OCI-LY1 (cell line): ENCODE results near the gene ATXN3L.

ENCODE experiments used
- H2AFZ ChIP-seq: fragments of 200-600 bp; sonication (generic), shearing (Covaris generic); 2 replicates; pipeline ENCODE4 v1.6.0; 2014; ENCODE audit warnings: antibody characterized with exemption, mild to moderate bottlenecking, low read length
- H3F3A ChIP-seq: fragments of 200-600 bp; sonication (generic), shearing (Covaris generic); 2 replicates; pipeline ENCODE4 v1.6.0; 2014; ENCODE audit warnings: mild to moderate bottlenecking, antibody characterized with exemption, low read length, moderate library complexity; ENCODE audit not compliant: insufficient read depth
- H3K27ac ChIP-seq: fragments of 200-600 bp; sonication (generic); 2 replicates; pipeline ENCODE4 v1.5.1; 2014; ENCODE audit warnings: low read length, mixed run types, mild to moderate bottlenecking, low read depth; ENCODE audit not compliant: poor library complexity, severe bottlenecking
- H3K27me3 ChIP-seq: fragments of 200-600 bp; sonication (generic); 2 replicates; pipeline ENCODE4 v1.6.0; 2014; ENCODE audit warnings: antibody characterized with exemption, mild to moderate bottlenecking, low read length, moderate library complexity; ENCODE audit not compliant: insufficient read depth
- H3K36me3 ChIP-seq: fragments of 200-600 bp; sonication (generic); 2 replicates; pipeline ENCODE4 v1.6.1; 2014; ENCODE audit warnings: mild to moderate bottlenecking, antibody characterized with exemption, low read length, moderate library complexity, mixed read lengths; ENCODE audit not compliant: insufficient read depth
- H3K4me1 ChIP-seq: fragments of 200-600 bp; sonication (generic); 2 replicates; pipeline ENCODE4 v1.5.1; 2014; ENCODE audit warnings: mild to moderate bottlenecking, low read length, moderate library complexity; ENCODE audit not compliant: insufficient read depth, severe bottlenecking
- H3K4me2 ChIP-seq: fragments of 200-600 bp; sonication (generic), shearing (Covaris generic); 2 replicates; pipeline ENCODE4 v1.6.1; 2014; ENCODE audit warnings: low read length
- H3K4me3 ChIP-seq: fragments of 200-600 bp; sonication (generic); 2 replicates; pipeline ENCODE4 v1.5.1; 2014; ENCODE audit warnings: low read length, low read depth, mild to moderate bottlenecking, mixed read lengths; ENCODE audit not compliant: poor library complexity, severe bottlenecking
- H3K79me2 ChIP-seq: fragments of 200-600 bp; shearing (Covaris generic); 2 replicates; pipeline ENCODE4 v1.6.1; 2016; ENCODE audit warnings: mixed run types, low read length, mixed read lengths; ENCODE audit not compliant: insufficient read depth
- H3K9ac ChIP-seq: fragments of 200-600 bp; sonication (generic), shearing (Covaris generic); 2 replicates; pipeline ENCODE4 v1.6.1; 2014; ENCODE audit warnings: mild to moderate bottlenecking, low read length, mixed read lengths
- H3K9me2 ChIP-seq: fragments of 200-600 bp; sonication (generic), shearing (Covaris generic); 2 replicates; pipeline ENCODE4 v1.6.1; 2014; ENCODE audit warnings: low read depth, mild to moderate bottlenecking, low read length, mixed read lengths
- H3K9me3 ChIP-seq: fragments of 200-600 bp; shearing (Covaris generic); 2 replicates; pipeline ENCODE4 v1.6.1; 2014; ENCODE audit warnings: low read length, mixed read lengths
- H4K20me1 ChIP-seq: fragments of 200-600 bp; sonication (generic), shearing (Covaris generic); 2 replicates; pipeline ENCODE4 v1.6.0; 2016; ENCODE audit warnings: mild to moderate bottlenecking, low read length; ENCODE audit not compliant: insufficient read depth
- EZH2 ChIP-seq: fragments of 200-600 bp; sonication (generic), shearing (Covaris generic); IDR thresholded peaks from 2 replicates; pipeline ENCODE4 v1.8.0; 2017; ENCODE audit warnings: borderline replicate concordance, mixed run types, mild to moderate bottlenecking, antibody characterized with exemption, low read length, moderate library complexity, mixed read lengths
- TF ChIP-seq, protein P1 (sequence below): fragments of 200-600 bp; sonication (generic), shearing (Covaris generic); IDR thresholded peaks from 2 replicates; pipeline ENCODE4 v1.5.1; 2017; ENCODE audit warnings: mild to moderate bottlenecking, antibody characterized with exemption, low read length, moderate library complexity, mixed read lengths

Gene ATXN3L

DNA sequence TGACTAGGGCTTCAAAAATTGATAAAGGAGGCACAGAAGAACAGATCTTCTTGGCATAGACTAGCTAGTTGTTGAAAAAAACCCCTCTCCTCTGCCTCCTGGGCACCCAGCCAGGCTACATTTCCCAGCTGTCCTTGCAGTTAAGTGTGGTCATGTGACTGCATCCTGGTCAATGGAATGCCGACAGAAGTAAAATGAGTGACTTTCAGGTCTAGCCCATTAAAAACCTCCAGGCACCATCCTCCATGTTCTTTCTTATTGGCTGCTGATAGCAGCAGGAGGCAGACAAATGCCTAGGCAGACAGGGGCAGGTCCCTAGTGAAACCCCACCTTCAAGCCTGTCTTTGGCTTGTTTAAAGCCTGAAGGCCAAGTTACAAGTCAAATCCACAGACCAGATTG is 35.3 kb downstream of the ATXN3L start:
- TF ChIP-seq, protein P1, sequence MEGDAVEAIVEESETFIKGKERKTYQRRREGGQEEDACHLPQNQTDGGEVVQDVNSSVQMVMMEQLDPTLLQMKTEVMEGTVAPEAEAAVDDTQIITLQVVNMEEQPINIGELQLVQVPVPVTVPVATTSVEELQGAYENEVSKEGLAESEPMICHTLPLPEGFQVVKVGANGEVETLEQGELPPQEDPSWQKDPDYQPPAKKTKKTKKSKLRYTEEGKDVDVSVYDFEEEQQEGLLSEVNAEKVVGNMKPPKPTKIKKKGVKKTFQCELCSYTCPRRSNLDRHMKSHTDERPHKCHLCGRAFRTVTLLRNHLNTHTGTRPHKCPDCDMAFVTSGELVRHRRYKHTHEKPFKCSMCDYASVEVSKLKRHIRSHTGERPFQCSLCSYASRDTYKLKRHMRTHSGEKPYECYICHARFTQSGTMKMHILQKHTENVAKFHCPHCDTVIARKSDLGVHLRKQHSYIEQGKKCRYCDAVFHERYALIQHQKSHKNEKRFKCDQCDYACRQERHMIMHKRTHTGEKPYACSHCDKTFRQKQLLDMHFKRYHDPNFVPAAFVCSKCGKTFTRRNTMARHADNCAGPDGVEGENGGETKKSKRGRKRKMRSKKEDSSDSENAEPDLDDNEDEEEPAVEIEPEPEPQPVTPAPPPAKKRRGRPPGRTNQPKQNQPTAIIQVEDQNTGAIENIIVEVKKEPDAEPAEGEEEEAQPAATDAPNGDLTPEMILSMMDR = no peak
- Histone ChIP-seq H3K27ac (no peak overlapping the region), H3K36me3 (no peaks in the 10 kb centered on the region; the same call in 1 of the 2 replicates), H3K9ac (no peak overlapping the region), H3K4me2 (no peak overlapping the region), H3K9me3 (peaks cover 7% of the 10 kb centered on the region; the same call in 1 of the 2 replicates), H3K4me1 (peaks cover 8% of the 10 kb centered on the region), H3K79me2 (no peaks in the 10 kb centered on the region), H3K4me3 (no peak overlapping the region), H2AFZ (no peak overlapping the region), H4K20me1 (no peaks in the 10 kb centered on the region), H3K9me2 (no peaks in the 10 kb centered on the region), H3K27me3 (no peaks in the 10 kb centered on the region), H3F3A (no peaks in the 10 kb centered on the region)

DNA sequence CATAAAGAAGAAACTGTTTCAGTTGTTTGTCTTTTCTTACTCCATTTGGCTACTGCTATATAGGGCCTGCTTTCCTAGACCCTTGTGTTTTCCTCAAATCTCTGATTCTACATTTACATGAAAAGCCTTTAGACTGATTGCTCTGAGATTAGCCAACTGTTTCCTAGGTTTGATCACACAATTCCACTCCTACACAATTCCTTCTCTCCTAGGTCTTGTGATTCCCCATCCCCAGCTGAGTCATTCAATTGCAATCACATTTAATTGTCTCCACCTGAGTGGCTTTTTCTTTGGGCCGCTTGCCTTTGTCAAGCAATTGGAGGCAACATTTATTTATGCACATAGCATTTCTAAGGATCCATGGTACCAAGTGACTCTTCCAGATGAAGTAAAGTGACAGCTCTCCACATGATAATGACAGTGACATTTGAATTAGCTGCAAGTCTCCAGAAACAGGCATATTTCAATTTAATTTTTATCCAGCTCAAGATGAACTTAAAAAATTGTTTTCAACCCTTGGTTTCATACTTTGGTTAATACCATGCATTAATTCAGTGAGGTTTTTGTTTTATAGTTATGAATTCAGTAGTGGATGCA is 35.8 kb downstream of the ATXN3L start:
- Histone ChIP-seq H3K4me3 (no peak overlapping the region), H3K9ac (no peak overlapping the region), H3K4me2 (no peak overlapping the region)

DNA sequence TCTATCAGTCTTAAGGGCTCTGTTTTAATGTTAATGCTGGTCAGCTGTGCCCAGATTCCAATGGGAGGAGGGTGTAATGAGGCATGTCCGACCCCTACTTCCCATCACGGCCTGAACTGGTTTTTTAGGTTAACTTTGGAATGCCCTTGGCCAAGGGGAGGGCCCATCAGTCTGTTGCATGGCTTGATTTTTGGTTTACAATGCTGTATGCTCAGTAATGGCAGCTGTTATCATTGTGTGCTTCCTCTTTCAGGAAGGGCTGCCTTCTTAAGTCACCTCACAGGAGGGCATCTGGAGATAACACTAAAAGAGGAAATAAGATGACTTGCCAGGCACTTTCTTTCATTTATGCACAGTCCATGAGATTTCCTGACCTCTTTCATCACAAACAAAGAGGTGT is 36.3 kb downstream of the ATXN3L start:
- Histone ChIP-seq H3K36me3 (no peaks in the 10 kb centered on the region; the same call in 1 of the 2 replicates), H3K9me2 (no peaks in the 10 kb centered on the region), H4K20me1 (no peaks in the 10 kb centered on the region), H3K4me1 (peaks cover 8% of the 10 kb centered on the region), H3K27ac (peak overlapping the region; percentile 18), H3F3A (no peaks in the 10 kb centered on the region), H3K9me3 (peaks cover 7% of the 10 kb centered on the region; the same call in 1 of the 2 replicates), H3K27me3 (no peaks in the 10 kb centered on the region), H2AFZ (no peak overlapping the region), H3K79me2 (no peaks in the 10 kb centered on the region), H3K9ac (no peak overlapping the region), H3K4me3 (no peak overlapping the region), H3K4me2 (no peak overlapping the region)
- TF ChIP-seq, protein P1 = no peak
- no peak for TF ChIP-seq EZH2

More for the DNA sequence above, 35.8 kb downstream of the ATXN3L start:
- Histone ChIP-seq H3K27me3 (no peaks in the 10 kb centered on the region), H3K27ac (peak overlapping the region; percentile 18), H3F3A (no peaks in the 10 kb centered on the region), H3K9me2 (no peaks in the 10 kb centered on the region), H4K20me1 (no peaks in the 10 kb centered on the region), H3K4me1 (peaks cover 8% of the 10 kb centered on the region), H3K9me3 (peaks cover 7% of the 10 kb centered on the region; the same call in 1 of the 2 replicates), H3K79me2 (no peaks in the 10 kb centered on the region), H3K36me3 (no peaks in the 10 kb centered on the region; the same call in 1 of the 2 replicates), H2AFZ (no peak overlapping the region)
- no peak for TF ChIP-seq EZH2
- TF ChIP-seq, protein P1 = no peak
